K562 (cell line): ENCODE results near the gene ETV7. TPM values are rescaled to one million over a fixed set of nuclear protein-coding genes. Genes with fewer than 3 reads are reported as not detected.

ENCODE experiments used
- AFF4 ChIP-seq: sonication (generic); formaldehyde crosslinking; IDR thresholded peaks from 2 replicates; pipeline ENCODE4 v1.8.0; 2023; ENCODE audit warnings: mild to moderate bottlenecking, missing genetic modification reagents
- BCL6 ChIP-seq: fragments of 250-450 bp; sonication (Bioruptor Pico); IDR thresholded peaks from 2 replicates; pipeline ENCODE4 v1.4.0; 2020
- BRD4 ChIP-seq: fragments of 200-600 bp; sonication (generic); IDR thresholded peaks from 2 replicates; pipeline ENCODE4 v1.6.1; 2017; ENCODE audit warnings: inconsistent platforms
- CCAR2 ChIP-seq: fragments of 200-400 bp; formaldehyde crosslinking; IDR thresholded peaks from 2 replicates; pipeline ENCODE4 v1.6.1; 2017; ENCODE audit warnings: mild to moderate bottlenecking, low read depth, low read length
- CREM ChIP-seq: IDR thresholded peaks from 2 replicates; pipeline ENCODE4 v1.6.1; 2014; ENCODE audit warnings: antibody characterized with exemption, low read depth
- HDGF ChIP-seq: fragments of 450-650 bp; IDR thresholded peaks from 2 replicates; pipeline ENCODE4 v1.6.1; 2016
- JUND ChIP-seq, 2 experiments: IDR thresholded peaks; 2 replicates in 1 of 2; 3 replicates in 1 of 2; pipeline ENCODE4 v1.6.1; 2011; ENCODE audit warnings: borderline replicate concordance in 2 of 2, low read depth in 2 of 2, low read length in 2 of 2, improper control_type of control experiment in 1 of 2, missing biosample characterization in 1 of 2, missing genetic modification characterization in 1 of 2, missing genetic modification reagents in 1 of 2
- KAT8 ChIP-seq: fragments of 450-650 bp; IDR thresholded peaks from 2 replicates; pipeline ENCODE4 v1.6.1; 2016; ENCODE audit warnings: low read depth, mild to moderate bottlenecking
- MEIS2 ChIP-seq: fragments of 450-650 bp; IDR thresholded peaks from 2 replicates; pipeline ENCODE4 v1.6.1; 2014; ENCODE audit warnings: mild to moderate bottlenecking; ENCODE audit not compliant: partially characterized antibody
- NCOR1 ChIP-seq: fragments of 450-650 bp; IDR thresholded peaks from 2 replicates; pipeline ENCODE4 v1.6.1; 2016; ENCODE audit warnings: mild to moderate bottlenecking, moderate library complexity
- PHTF2 ChIP-seq: fragments of 250-450 bp; sonication (Bioruptor Pico); IDR thresholded peaks from 2 replicates; pipeline ENCODE4 v1.5.0; 2021; ENCODE audit warnings: mild to moderate bottlenecking
- RCOR1 ChIP-seq, 2 experiments: IDR thresholded peaks; 2 replicates each; pipeline ENCODE4 v1.6.1; 2012; ENCODE audit warnings: low read depth in 2 of 2, low read length in 2 of 2, borderline replicate concordance in 1 of 2, improper control_type of control experiment in 1 of 2
- SRF ChIP-seq, 2 experiments: fragments of 250-450, 450-650 bp in 1 of 2; sonication (Bioruptor Pico) in 1 of 2; sonication (generic) in 1 of 2; formaldehyde crosslinking; IDR thresholded peaks; 2 replicates each; pipeline versions ENCODE4 v1.5.0 to v1.5.1; 2020 to 2022; ENCODE audit warnings: mild to moderate bottlenecking in 1 of 2, missing genetic modification reagents in 1 of 2
- TBL1XR1 ChIP-seq, 2 experiments: IDR thresholded peaks; 2 replicates each; pipeline ENCODE4 v1.6.1; 2012; ENCODE audit warnings: improper control_type of control experiment in 2 of 2, low read length in 2 of 2, mild to moderate bottlenecking in 1 of 2
- TEAD2 ChIP-seq: fragments of 450-650 bp; IDR thresholded peaks from 2 replicates; pipeline ENCODE4 v1.6.1; 2016; ENCODE audit warnings: missing genetic modification characterization, control low read depth, missing compliant biosample characterization
- THRB ChIP-seq: fragments of 450-650 bp; formaldehyde crosslinking; conservative IDR thresholded peaks from 2 replicates; pipeline ENCODE4 v1.4.0; 2022; ENCODE audit warnings: mild to moderate bottlenecking, missing genetic modification characterization
- ZKSCAN3 ChIP-seq: fragments of 250-450 bp; sonication (Bioruptor Pico); IDR thresholded peaks from 2 replicates; pipeline ENCODE4 v1.4.0; 2020
- ZNF146 ChIP-seq: IDR thresholded peaks from one replicate; pipeline ENCODE4 v1.6.1; 2018; ENCODE audit warnings: missing compliant biosample characterization; ENCODE audit not compliant: unreplicated experiment
- ZNF197 ChIP-seq: fragments of 200-800 bp; sonication (Bioruptor generic); IDR thresholded peaks from 2 replicates; pipeline ENCODE4 v1.6.1; 2016; ENCODE audit warnings: low read depth, missing genetic modification characterization, missing compliant biosample characterization
- ZNF3 ChIP-seq: fragments of 250-450 bp; sonication (Bioruptor Pico); IDR thresholded peaks from 2 replicates; pipeline ENCODE4 v1.5.0; 2021; ENCODE audit warnings: mild to moderate bottlenecking, moderate library complexity
- polyA plus RNA-seq, 8 experiments: library from polyadenylated mRNA; depleted of rRNA in 4 of 8; stranded (reverse) in 5 of 8; unstranded in 3 of 8; fragments of >200 nt; fragmentation: Nextera tagmentation in 2 of 8; fragmentation: Illumina TruSeq in 1 of 8; extraction: Ambion mirVana in 2 of 8; extraction: Trizol in 1 of 8; gene quantifications; 2 replicates each; pipeline versions ENCODE4 v1.2.1 to v1.2.3, GENCODE V29; 2011 to 2014; ENCODE audit warnings: inconsistent platforms in 1 of 8, missing spikeins in 1 of 8
- total RNA-seq, 7 experiments: library from RNA; depleted of rRNA in 6 of 7; stranded (reverse); fragments of >200 nt in 6 of 7; fragmentation: Illumina TruSeq in 2 of 7; extraction: Trizol in 2 of 7; gene quantifications; 2 replicates each; pipeline versions ENCODE4 v1.2.1 to v1.2.3, GENCODE V29; 2011 to 2021; ENCODE audit warnings: low replicate concordance in 1 of 7
- TF ChIP-seq, protein P1 (sequence below): sonication (generic); formaldehyde crosslinking; IDR thresholded peaks from 2 replicates; pipeline ENCODE4 v1.8.1; 2023; ENCODE audit warnings: mild to moderate bottlenecking, missing genetic modification reagents, moderate library complexity

ETV7 gene
- total and polyA plus RNA-seq, 9 of the 15 experiments (the other 6 are each of a cell fraction or from before 2014, with no cell fraction given), result 0.07 to 0.22 (median 0.14) TPM; not detected in 3

DNA sequence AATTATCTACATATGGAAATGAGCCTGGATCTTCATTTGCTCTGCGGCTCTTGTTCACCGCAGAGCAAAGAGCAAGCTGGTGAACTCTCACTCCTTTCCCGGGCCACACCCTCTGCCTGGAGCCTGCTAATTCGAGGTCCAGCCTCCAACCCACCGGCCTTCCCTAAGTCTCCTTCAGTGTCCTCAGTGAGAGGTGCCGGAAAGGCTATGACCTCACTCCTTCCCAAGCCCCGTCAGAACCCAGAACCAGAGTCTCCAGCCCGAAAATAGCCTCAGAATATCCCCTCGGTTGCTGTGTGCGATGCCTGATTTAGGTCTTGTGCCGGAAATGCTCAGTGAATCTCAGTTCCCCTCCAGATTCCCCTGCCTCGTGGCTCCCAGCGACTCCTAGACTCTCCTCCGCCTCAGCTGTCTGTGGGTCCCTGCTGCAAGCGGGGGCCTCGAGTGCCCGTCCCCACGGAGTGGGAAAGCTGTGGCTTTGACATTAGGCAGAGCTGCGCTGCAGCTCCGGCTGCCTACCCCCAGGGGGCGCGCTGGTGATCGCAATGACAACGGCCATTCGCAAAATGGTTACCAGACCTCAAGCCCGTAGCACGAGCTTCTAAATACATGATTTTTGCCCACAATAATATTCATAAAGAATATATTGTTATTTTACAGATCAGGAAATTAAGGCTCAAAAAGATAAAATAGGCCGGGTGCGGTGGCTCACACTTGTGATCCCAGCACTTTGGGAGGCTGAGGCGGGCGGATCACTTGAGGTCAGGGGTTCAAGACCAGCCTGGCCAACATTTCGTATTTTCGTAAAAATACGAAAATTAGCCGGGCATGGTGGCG, 46.6 kb downstream of the ETV7 start (continued):
- TF ChIP-seq AFF4 (CRISPR knock-in tag) (no peak), HDGF (0 out of 2 replicates have a peak, but pooled peaks have one; percentile 68), KAT8 (peak; percentile 79), SRF (CRISPR knock-in tag; IDR thresholded peaks at IDR 0.05) (peak in 1 of 2 experiments; percentile 76; a peak in 1 of 4 replicates), PHTF2 (no peak), NCOR1 (no peak), THRB (CRISPR knock-in tag) (no peak), TEAD2 (0 out of 2 replicates have a peak, but pooled peaks have one; percentile 45), ZNF146 (no peak), ZKSCAN3 (CRISPR knock-in tag) (no peak), MEIS2 (no peak), ZNF197 (CRISPR knock-in tag) (0 out of 2 replicates have a peak, but pooled peaks have one; percentile 41), BRD4 (no peak), BCL6 (no peak), CREM (peak; percentile 73), TBL1XR1 (IDR thresholded peaks at IDR 0.05; ENCODE audit: low read length in 2 of 2) (0 out of 4 replicates have a peak, but pooled peaks of 1 of the 2 experiments have one; percentile 12), JUND (IDR thresholded peaks at IDR 0.05; ENCODE audit: borderline replicate concordance, low read depth, low read length) (peak; percentile 31; the same call in 1 of the 2 replicates), JUND (tag; IDR thresholded peaks at IDR 0.05; ENCODE audit: borderline replicate concordance, low read depth, low read length) (peak; percentile 36; the same call in 1 of the 3 replicates), CCAR2 (no peak), RCOR1 (IDR thresholded peaks at IDR 0.05; ENCODE audit: borderline replicate concordance in 1 of 2, low read depth in 2 of 2, low read length in 2 of 2) (peak in 1 of 2 experiments; percentile 47; a peak in 1 of 4 replicates), ZNF3 (CRISPR knock-in tag) (no peak)
- TF ChIP-seq, protein P1, sequence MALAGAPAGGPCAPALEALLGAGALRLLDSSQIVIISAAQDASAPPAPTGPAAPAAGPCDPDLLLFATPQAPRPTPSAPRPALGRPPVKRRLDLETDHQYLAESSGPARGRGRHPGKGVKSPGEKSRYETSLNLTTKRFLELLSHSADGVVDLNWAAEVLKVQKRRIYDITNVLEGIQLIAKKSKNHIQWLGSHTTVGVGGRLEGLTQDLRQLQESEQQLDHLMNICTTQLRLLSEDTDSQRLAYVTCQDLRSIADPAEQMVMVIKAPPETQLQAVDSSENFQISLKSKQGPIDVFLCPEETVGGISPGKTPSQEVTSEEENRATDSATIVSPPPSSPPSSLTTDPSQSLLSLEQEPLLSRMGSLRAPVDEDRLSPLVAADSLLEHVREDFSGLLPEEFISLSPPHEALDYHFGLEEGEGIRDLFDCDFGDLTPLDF (CRISPR knock-in tag), result peak; percentile 23; the same call in 1 of the 2 replicates
